Natural killer cell (primary cell): ENCODE results near the gene CYP11A1. TPM values are rescaled to one million over a fixed set of nuclear protein-coding genes. Genes with fewer than 3 reads are reported as not detected.

ENCODE experiments used
- ATAC-seq, 3 donors: fragments of 150-1000 bp in 2 of 3; fragments of 200-7000 bp in 1 of 3; cut with Tn5 transposase; 1 replicate in 1 of 3; 2 replicates in 2 of 3; pipeline ENCODE4 v1.10.0; 2021; ENCODE audit warnings: mild to moderate bottlenecking in 2 of 3, moderate library complexity in 2 of 3
- DNase-seq, 2 donors: peaks; one replicate each; pipeline versions ENCODE4 v3.0.0 to v3.0.0-alpha.2; 2013 to 2021; ENCODE audit warnings: mixed read lengths in 1 of 2
- H3K27ac ChIP-seq: one replicate; pipeline ENCODE4 v1.5.1; 2013; ENCODE audit warnings: mild to moderate bottlenecking, low read length
- H3K27me3 ChIP-seq: one replicate; pipeline ENCODE4 v1.6.1; 2013; ENCODE audit warnings: low read length; ENCODE audit not compliant: control insufficient read depth, insufficient read depth
- H3K36me3 ChIP-seq: one replicate; pipeline ENCODE4 v1.6.1; 2013; ENCODE audit warnings: low read length; ENCODE audit not compliant: control insufficient read depth, insufficient read depth
- H3K4me1 ChIP-seq: one replicate; pipeline ENCODE4 v1.6.1; 2013; ENCODE audit warnings: low read length; ENCODE audit not compliant: control insufficient read depth, insufficient read depth
- H3K4me3 ChIP-seq: one replicate; pipeline ENCODE4 v1.5.1; 2013; ENCODE audit warnings: low read length
- H3K9me3 ChIP-seq: one replicate; pipeline ENCODE4 v1.6.1; 2013; ENCODE audit warnings: low read length; ENCODE audit not compliant: control insufficient read depth, insufficient read depth
- H3K27ac Mint-ChIP-seq, 2 donors: one replicate each; pipeline ENCODE4 v1.8.0; 2022; ENCODE audit warnings: mild to moderate bottlenecking in 2 of 2, mixed read lengths in 2 of 2, moderate library complexity in 1 of 2
- H3K27me3 Mint-ChIP-seq, 2 donors: one replicate each; pipeline ENCODE4 v1.8.0; 2022; ENCODE audit warnings: low read depth in 2 of 2, mixed read lengths in 2 of 2
- H3K36me3 Mint-ChIP-seq: one replicate; pipeline ENCODE4 v1.8.0; 2022; ENCODE audit warnings: mixed read lengths
- H3K4me1 Mint-ChIP-seq, 2 donors: one replicate each; pipeline ENCODE4 v1.8.0; 2022; ENCODE audit warnings: mixed read lengths in 2 of 2
- H3K4me3 Mint-ChIP-seq: one replicate; pipeline ENCODE4 v1.8.0; 2022; ENCODE audit warnings: mild to moderate bottlenecking, moderate library complexity, mixed read lengths
- H3K9me3 Mint-ChIP-seq, 2 donors: one replicate each; pipeline ENCODE4 v1.8.0; 2022; ENCODE audit warnings: mixed read lengths in 2 of 2
- CTCF ChIP-seq: fragments of 200-600 bp; IDR thresholded peaks from one replicate; pipeline ENCODE4 v1.8.0; 2022; ENCODE audit warnings: antibody characterized with exemption
- WGBS: methylation state at CpG from one replicate; pipeline ENCODE4 v1.1.7; 2013; ENCODE audit warnings: missing lambda C conversion rate; ENCODE audit not compliant: insufficient coverage; 5-methylcytosine and 5-hydroxymethylcytosine counted together
- intact Hi-C: fragments of 100-400 bp; cut with micrococcal nuclease; formaldehyde crosslinking; loops from one replicate; pipeline ENCODE4 v1.14.2; 2022
- total RNA-seq, 4 donors: library from RNA; stranded (reverse); fragments of 120-200 nt in 1 of 4; gene quantifications; one replicate each; pipeline versions ENCODE4 v1.2.3 to v1.2.4, GENCODE V29; 2013 to 2022

Gene CYP11A1
- total RNA-seq, 3 donors from 2014 or later (not counting 1 experiment from before 2014, with no cell fraction given): 5.1 TPM; not detected in 2

GRCh38 chr15:74297887-74298286, 69.6 kb downstream of the CYP11A1 start:
- no peak overlapping the region for H3K4me3 Mint-ChIP-seq
- no peak overlapping the region for H3K27ac ChIP-seq
- DNase-seq (no peak), ATAC-seq (no peak)
- H3K27me3 Mint-ChIP-seq: peaks cover 36 to 40% of the 10 kb centered on the region in 2 donors
- no peaks in the 10 kb centered on the region for H3K36me3 Mint-ChIP-seq
- H3K4me1 Mint-ChIP-seq: peaks cover 0 to 3% of the 10 kb centered on the region in 2 donors
- no peak overlapping the region for H3K27ac Mint-ChIP-seq
- H3K9me3 ChIP-seq: no peaks in the 10 kb centered on the region
- H3K9me3 Mint-ChIP-seq: peaks cover 0 to 2% of the 10 kb centered on the region in 2 donors
- intact Hi-C loops: no loop called here
- H3K4me3 ChIP-seq: no peak overlapping the region
- no peak for TF ChIP-seq CTCF
- H3K27me3 ChIP-seq: no peaks in the 10 kb centered on the region
- no peaks in the 10 kb centered on the region for H3K36me3 ChIP-seq
- no peaks in the 10 kb centered on the region for H3K4me1 ChIP-seq
- 38% methylated on average over 1 of the region's 1 CpG for WGBS

- Histone ChIP-seq H3K27me3 (peaks cover 2% of the 10 kb centered on the region), H3K27ac (no peak overlapping the region), H3K4me3 (no peak overlapping the region), H3K4me1 (no peaks in the 10 kb centered on the region), H3K9me3 (no peaks in the 10 kb centered on the region), H3K36me3 (no peaks in the 10 kb centered on the region)
- no peak for TF ChIP-seq CTCF
- no peaks in the 10 kb centered on the region for H3K36me3 Mint-ChIP-seq
- DNase-seq (no peak), ATAC-seq (no peak)
- no peak overlapping the region for H3K27ac Mint-ChIP-seq
- peaks cover 0 to 7% of the 10 kb centered on the region in 2 donors for H3K4me1 Mint-ChIP-seq
- H3K9me3 Mint-ChIP-seq: peaks cover 0 to 4% of the 10 kb centered on the region in 2 donors
- H3K27me3 Mint-ChIP-seq: peaks cover 29 to 31% of the 10 kb centered on the region in 2 donors
- no peak overlapping the region for H3K4me3 Mint-ChIP-seq
- WGBS: 65% methylated on average over 6 of the region's 6 CpGs
- intact Hi-C loops: no loop called here
These were observed 71.6 kb downstream of the CYP11A1 start for GRCh38 chr15:74295800-74296199.

GRCh38 chr15:74294010-74294409, 73.4 kb downstream of the CYP11A1 start:
- Mint-ChIP-seq H3K27ac (no peak overlapping the region), H3K36me3 (no peaks in the 10 kb centered on the region), H3K4me3 (no peak overlapping the region), H3K4me1 (peaks cover 0 to 7% of the 10 kb centered on the region in 2 donors), H3K9me3 (peaks cover 0 to 4% of the 10 kb centered on the region in 2 donors), H3K27me3 (peaks cover 15 to 21% of the 10 kb centered on the region in 2 donors)
- Histone ChIP-seq H3K27me3 (peaks cover 2% of the 10 kb centered on the region), H3K4me1 (no peaks in the 10 kb centered on the region), H3K27ac (no peak overlapping the region), H3K4me3 (no peak overlapping the region), H3K36me3 (no peaks in the 10 kb centered on the region), H3K9me3 (no peaks in the 10 kb centered on the region)
- no peak for ATAC-seq
- TF ChIP-seq CTCF: no peak
- 91% methylated on average over 1 of the region's 1 CpG for WGBS
- intact Hi-C loops: no loop called here
- DNase-seq: no peak
